ENCODE measurements around the gene PFKFB1.

GRCh38 chrX:55041514-55041913 is 47.5 kb upstream of the PFKFB1 start:
- TF ChIP-seq MYC (IDR thresholded peaks at IDR 0.05; ENCODE audit: low read depth, low read length), result no peak
- TF ChIP-seq POLR2A (IDR thresholded peaks at IDR 0.05; ENCODE audit: extremely low read depth, insufficient read length), result no peak
- no peak for TF ChIP-seq CTCF (IDR thresholded peaks at IDR 0.05; ENCODE audit: low read depth, low read length)
- no peak for TF ChIP-seq MAX (IDR thresholded peaks at IDR 0.05; ENCODE audit: low read depth, low read length)

Measured in NB4 (cell line).